A549 treated with RU486 at 1 μM for 4 hours (cell line): ENCODE results near the gene ABCB4. TPM values are rescaled to one million over a fixed set of nuclear protein-coding genes. Genes with fewer than 3 reads are reported as not detected.

Source experiments
- total RNA-seq: library from RNA; stranded (reverse); fragments of 200-300 nt; extraction: Qiagen RNA extraction; gene quantifications from 5 replicates; pipeline ENCODE4 v1.2.3, GENCODE V29; 2022; ENCODE audit warnings: low read depth

Gene ABCB4
- not detected in 5 replicates for total RNA-seq

DNA sequence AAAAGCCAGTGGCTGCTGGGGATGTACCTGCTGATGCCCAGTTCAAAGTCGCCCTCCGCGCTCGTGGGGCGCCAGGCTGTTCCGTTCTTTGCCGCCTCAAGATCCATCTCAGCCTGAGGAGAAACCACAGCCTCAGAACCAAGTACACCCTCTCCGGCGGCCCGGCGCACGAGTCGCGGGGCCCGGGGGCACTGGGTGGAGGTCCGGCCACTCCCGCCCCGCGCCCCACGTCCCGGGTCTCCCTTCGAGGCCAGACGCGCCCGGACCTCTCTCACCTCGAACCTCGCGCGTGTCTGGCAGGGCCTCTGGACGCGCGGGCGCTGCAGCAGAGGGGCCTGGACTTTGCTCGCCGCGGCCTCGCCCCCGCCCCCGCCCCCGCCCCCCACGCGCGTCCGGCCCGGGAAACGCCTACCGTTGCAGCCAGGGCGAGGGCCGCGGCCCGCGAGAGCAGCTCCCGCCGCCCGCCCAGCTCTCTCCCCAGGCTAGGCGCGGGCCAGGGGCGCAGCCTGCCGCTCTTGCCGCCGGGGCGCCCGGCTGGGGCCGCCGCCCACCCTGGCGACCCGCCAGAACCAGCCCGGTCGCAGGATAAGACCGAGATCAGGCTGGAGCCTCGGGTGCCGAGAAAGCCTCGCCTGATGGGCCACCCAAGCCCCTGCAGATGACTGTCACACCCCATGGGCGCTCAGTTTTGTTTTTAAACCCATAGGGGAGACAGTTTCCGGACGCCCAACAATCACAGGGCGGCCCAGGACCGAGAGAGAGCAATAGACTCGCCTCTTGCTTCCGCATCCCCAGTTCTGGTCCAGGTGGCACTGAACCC is at the start of gene ABCB4:
ABCB4 (minus strand) TSS at position 322 of the 820 bp plus-strand sequence; CDS start at position 107, 215 bp downstream.

Other genes starting within 250 kb of the ABCB4 start
- gene CROT, start 130.0 kb downstream of the ABCB4 start, total RNA-seq, result 3.6 to 8.1 TPM (median 7.4 TPM) in 5 replicates
- 0.08 to 0.47 TPM (median 0.19 TPM) in 4 of 5 replicates, not detected in the other for gene ABCB1, start 125.2 kb upstream of the ABCB4 start, total RNA-seq
- gene RUNDC3B, start 152.7 kb upstream of the ABCB4 start, total RNA-seq, result 0.05 to 0.06 TPM in 2 of 5 replicates, not detected in the others